GM23338 (cell line): ENCODE measurements around the gene DENND2A. TPM values are rescaled to one million over a fixed set of nuclear protein-coding genes. Genes with fewer than 3 reads are reported as not detected.

Source experiments
- ATAC-seq: fragments of 200-7000 bp; cut with Tn5 transposase; 3 replicates; pipeline ENCODE4 v1.9.1; 2020
- DNase-seq: peaks from one replicate; pipeline ENCODE4 v3.0.0-alpha.2; 2015; ENCODE audit warnings: low spot score
- H2AFZ ChIP-seq: fragments of 200-600 bp; sonication (generic); 2 replicates; pipeline ENCODE4 v1.8.0; 2016; ENCODE audit warnings: antibody characterized with exemption, mild to moderate bottlenecking, moderate library complexity
- H3F3A ChIP-seq: fragments of 200-600 bp; sonication (generic); replicated peaks from 2 replicates; pipeline ENCODE4 v1.8.0; 2017; ENCODE audit warnings: antibody characterized with exemption, mixed run types, low read depth
- H3K27ac ChIP-seq: fragments of 200-600 bp; sonication (generic); 2 replicates; pipeline ENCODE4 v1.6.1; 2016; ENCODE audit warnings: low read depth
- H3K27me3 ChIP-seq: fragments of 200-600 bp; sonication (generic); 2 replicates; pipeline ENCODE4 v1.8.0; 2016; ENCODE audit warnings: mild to moderate bottlenecking, mixed run types, moderate library complexity; ENCODE audit not compliant: insufficient read depth
- H3K36me3 ChIP-seq: fragments of 200-600 bp; sonication (generic); 2 replicates; pipeline ENCODE4 v1.8.0; 2016; ENCODE audit warnings: mild to moderate bottlenecking; ENCODE audit not compliant: insufficient read depth
- H3K4me1 ChIP-seq: fragments of 200-600 bp; sonication (generic); 2 replicates; pipeline ENCODE4 v1.8.0; 2016; ENCODE audit warnings: mild to moderate bottlenecking, moderate library complexity; ENCODE audit not compliant: insufficient read depth
- H3K4me2 ChIP-seq: fragments of 200-600 bp; sonication (generic); 2 replicates; pipeline ENCODE4 v1.7.1; 2017; ENCODE audit warnings: mixed run types
- H3K4me3 ChIP-seq: fragments of 200-600 bp; sonication (generic); 2 replicates; pipeline ENCODE4 v1.6.1; 2016; ENCODE audit warnings: mixed run types
- H3K79me2 ChIP-seq: fragments of 200-600 bp; sonication (generic); replicated peaks from 2 replicates; pipeline ENCODE4 v1.8.0; 2017; ENCODE audit warnings: mild to moderate bottlenecking; ENCODE audit not compliant: insufficient read depth
- H3K9me2 ChIP-seq: fragments of 200-600 bp; sonication (generic); 2 replicates; pipeline ENCODE4 v1.8.0; 2017; ENCODE audit not compliant: insufficient read depth
- H4K20me1 ChIP-seq: fragments of 200-600 bp; sonication (generic); replicated peaks from 2 replicates; pipeline ENCODE4 v1.8.0; 2017; ENCODE audit warnings: mild to moderate bottlenecking; ENCODE audit not compliant: insufficient read depth
- H3K27ac Mint-ChIP-seq: 2 replicates; pipeline ENCODE4 v1.8.0; 2020; ENCODE audit warnings: inconsistent platforms, mild to moderate bottlenecking, moderate library complexity, mixed read lengths
- H3K27me3 Mint-ChIP-seq: 3 replicates; pipeline ENCODE4 v1.8.0; 2022; ENCODE audit warnings: low read depth, mild to moderate bottlenecking, moderate library complexity, mixed read lengths, inconsistent platforms; ENCODE audit not compliant: insufficient read depth, poor library complexity
- H3K36me3 Mint-ChIP-seq: 3 replicates; pipeline ENCODE4 v1.8.0; 2021; ENCODE audit warnings: low read depth, mild to moderate bottlenecking, inconsistent platforms, moderate library complexity, mixed read lengths
- H3K4me1 Mint-ChIP-seq: 3 replicates; pipeline ENCODE4 v1.8.0; 2020; ENCODE audit warnings: mild to moderate bottlenecking, inconsistent platforms, mixed read lengths
- H3K4me3 Mint-ChIP-seq: 3 replicates; pipeline ENCODE4 v1.8.0; 2021; ENCODE audit warnings: moderate library complexity, mild to moderate bottlenecking, inconsistent platforms, mixed read lengths
- H3K9me3 Mint-ChIP-seq: 3 replicates; pipeline ENCODE4 v1.8.0; 2020; ENCODE audit warnings: moderate library complexity, mild to moderate bottlenecking, inconsistent platforms, mixed read lengths
- CTCF ChIP-seq, 2 experiments: fragments of 200-600 bp in 1 of 2; sonication (generic) in 1 of 2; conservative IDR thresholded peaks; 2 replicates each; pipeline versions ENCODE4 v1.5.1 to v1.6.1; 2016 to 2017; ENCODE audit warnings: antibody characterized with exemption in 2 of 2, low read depth in 2 of 2, mild to moderate bottlenecking in 2 of 2, moderate library complexity in 1 of 2
- ETS1 ChIP-seq: IDR thresholded peaks from 2 replicates; pipeline ENCODE4 v1.6.1; 2016; ENCODE audit warnings: antibody characterized with exemption
- EZH2 ChIP-seq: fragments of 200-600 bp; sonication (generic); IDR thresholded peaks from one replicate; pipeline ENCODE4 v1.8.0; 2017; ENCODE audit warnings: antibody characterized with exemption, mild to moderate bottlenecking, low read depth; ENCODE audit not compliant: unreplicated experiment
- NANOG ChIP-seq: IDR thresholded peaks from 2 replicates; pipeline ENCODE4 v1.6.1; 2016; ENCODE audit warnings: antibody characterized with exemption, borderline replicate concordance
- POLR2AphosphoS5 ChIP-seq: IDR thresholded peaks from 2 replicates; pipeline ENCODE4 v1.6.1; 2016; ENCODE audit warnings: antibody characterized with exemption, low read depth
- REST ChIP-seq: IDR thresholded peaks from one replicate; pipeline ENCODE4 v1.6.1; 2018; ENCODE audit warnings: antibody characterized with exemption; ENCODE audit not compliant: unreplicated experiment
- ZNF462 ChIP-seq: fragments of 250-450 bp; sonication (Bioruptor Pico); IDR thresholded peaks from 2 replicates; pipeline ENCODE4 v1.5.0; 2020; ENCODE audit warnings: mild to moderate bottlenecking, moderate library complexity
- polyA plus RNA-seq: library from polyadenylated mRNA; unstranded; fragments of >200 nt; fragmentation: Nextera tagmentation; extraction: Ambion mirVana; gene quantifications from 2 replicates; pipeline ENCODE4 v1.2.1, GENCODE V29; 2016
- total RNA-seq: library from RNA; depleted of rRNA; stranded (reverse); fragments of >200 nt; shearing (Covaris generic); gene quantifications from 2 replicates; pipeline ENCODE4 v1.2.3, GENCODE V29; 2014

The DENND2A gene
- total and polyA plus RNA-seq, 2 experiments from 2014 or later: 1.7 to 5.6 TPM

GRCh38 chr7:140526787-140527664, 113.6 kb downstream of the DENND2A start:
- Histone ChIP-seq H3K9me2 (peaks cover 4% of the 10 kb centered on the region; the same call in 1 of the 2 replicates), H4K20me1 (no peaks in the 10 kb centered on the region), H3K79me2 (no peaks in the 10 kb centered on the region), H3K4me3 (no peak overlapping the region), H3K4me2 (no peak overlapping the region), H3K27me3 (no peaks in the 10 kb centered on the region), H3K27ac (no peak overlapping the region), H3F3A (no peaks in the 10 kb centered on the region), H3K36me3 (no peaks in the 10 kb centered on the region), H2AFZ (no peak overlapping the region), H3K4me1 (no peaks in the 10 kb centered on the region)
- ATAC-seq: peak; percentile 54
- peaks cover 2% of the 10 kb centered on the region for H3K27me3 Mint-ChIP-seq
- H3K4me1 Mint-ChIP-seq: peaks cover 8% of the 10 kb centered on the region; the same call in 2 of the 3 replicates
- H3K9me3 Mint-ChIP-seq: no peaks in the 10 kb centered on the region; the same call in 2 of the 3 replicates
- no peak for DNase-seq
- H3K27ac Mint-ChIP-seq: 0 out of 2 replicates have a peak overlapping the region, but pooled peaks have one; percentile 0
- H3K36me3 Mint-ChIP-seq: no peaks in the 10 kb centered on the region
- TF ChIP-seq ETS1 (no peak), POLR2AphosphoS5 (no peak), NANOG (no peak), REST (no peak), CTCF (conservative IDR thresholded peaks at IDR 0.05; ENCODE audit: low read depth in 2 of 2) (peak in 1 of 2 experiments; percentile 15; a peak in 1 of 4 replicates)
- H3K4me3 Mint-ChIP-seq: no peak overlapping the region

- peak; percentile 64 for ATAC-seq
- H3K4me2 ChIP-seq: no peak overlapping the region
- H3K79me2 ChIP-seq: no peaks in the 10 kb centered on the region
- H3K27ac ChIP-seq: no peak overlapping the region
- H3K27me3 Mint-ChIP-seq: no peaks in the 10 kb centered on the region
- no peaks in the 10 kb centered on the region for H3K27me3 ChIP-seq
- no peaks in the 10 kb centered on the region for H4K20me1 ChIP-seq
- peaks cover 8% of the 10 kb centered on the region; the same call in 2 of the 3 replicates for H3K4me1 Mint-ChIP-seq
- no peaks in the 10 kb centered on the region for H3F3A ChIP-seq
- H3K4me3 ChIP-seq: no peak overlapping the region
- no peaks in the 10 kb centered on the region; the same call in 2 of the 3 replicates for H3K9me3 Mint-ChIP-seq
- no peaks in the 10 kb centered on the region for H3K4me1 ChIP-seq
- no peak overlapping the region for H3K27ac Mint-ChIP-seq
- H3K36me3 Mint-ChIP-seq: 0 out of 3 replicates have a peak, but pooled peaks cover 2% of the 10 kb centered on the region
- peak; percentile 23 for DNase-seq
- H3K4me3 Mint-ChIP-seq: no peak overlapping the region
- no peaks in the 10 kb centered on the region for H3K36me3 ChIP-seq
- H3K9me2 ChIP-seq: peaks cover 4% of the 10 kb centered on the region; the same call in 1 of the 2 replicates
- 0 out of 2 replicates have a peak overlapping the region, but pooled peaks have one; percentile 10 for H2AFZ ChIP-seq
- no peak for TF ChIP-seq ZNF462 (CRISPR knock-in tag)
- no peak for TF ChIP-seq EZH2
Measured at GRCh38 chr7:140526214-140526613, 114.4 kb downstream of the DENND2A start.
